ENCODE data around the gene TSSK2. TPM values are rescaled to one million over a fixed set of nuclear protein-coding genes. Genes with fewer than 3 reads are reported as not detected.
"Not testable (repeated sequence)": the region's sequence is repeated elsewhere in the genome, so short reads cannot be mapped to it uniquely, and the experiment has no call there.

The TSSK2 gene
- total RNA-seq (ENCODE audit: insufficient read depth, low replicate concordance): 1.4 TPM

GRCh38 chr22:19130959-19131684 lies at the start of gene TSSK2:
Gene TSSK2, plus strand, starts transcription at chr22:19131308. Its CDS starts 92 bp downstream, at chr22:19131400.
- no peak for DNase-seq (ENCODE audit: low spot score)

GRCh38 chr22:19081351-19081750 lies 49.8 kb upstream of the TSSK2 start:
- DNase-seq (ENCODE audit: low spot score): no peak

DNA sequence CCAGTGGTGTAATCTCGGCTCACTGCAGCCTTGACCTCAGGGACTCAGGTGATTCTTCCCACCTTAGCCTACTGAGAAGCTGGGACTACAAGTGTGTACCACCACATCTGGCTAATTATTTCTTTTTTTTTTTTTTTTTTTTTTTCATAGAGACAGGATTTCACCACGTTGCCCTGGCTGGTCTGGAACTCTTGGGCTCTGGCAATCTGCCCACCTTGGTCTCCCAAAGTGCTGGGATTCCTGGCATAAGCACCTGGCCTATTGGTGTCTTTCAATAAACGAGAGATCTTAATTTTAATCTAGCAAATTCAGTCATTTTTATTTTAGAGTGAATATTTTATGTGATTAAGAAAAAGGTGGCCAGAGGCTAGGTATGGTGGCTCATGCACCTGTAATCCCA lies 49.0 kb upstream of the TSSK2 start:
- no peak for DNase-seq (ENCODE audit: low spot score)

GRCh38 chr22:19082793-19083192 lies 48.3 kb upstream of the TSSK2 start:
- no peak for DNase-seq (ENCODE audit: low spot score)

- not testable (repeated sequence) for DNase-seq (ENCODE audit: low spot score)
Observed at GRCh38 chr22:19084126-19084525, 47.0 kb upstream of the TSSK2 start.

DNA sequence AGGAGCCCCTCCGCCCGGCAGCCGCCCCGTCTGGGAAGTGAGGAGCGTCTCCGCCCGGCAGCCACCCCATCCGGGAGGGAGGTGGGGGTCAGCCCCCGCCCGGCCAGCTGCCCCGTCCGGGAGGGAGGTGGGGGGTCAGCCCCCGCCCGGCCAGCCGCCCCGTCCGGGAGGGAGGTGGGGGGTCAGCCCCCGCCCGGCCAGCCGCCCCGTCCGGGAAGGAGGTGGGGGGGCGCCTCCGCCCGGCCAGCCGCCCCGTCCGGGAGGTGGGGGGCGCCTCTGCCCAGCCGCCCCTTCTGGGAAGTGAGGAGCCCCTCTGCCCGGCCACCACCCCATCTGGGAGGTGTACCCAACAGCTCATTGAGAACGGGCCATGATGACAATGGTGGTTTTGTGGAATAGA lies 46.5 kb upstream of the TSSK2 start:
- not testable (repeated sequence) for DNase-seq (ENCODE audit: low spot score)

- DNase-seq (ENCODE audit: low spot score): no peak
Observed at GRCh38 chr22:19085233-19085718, 45.8 kb upstream of the TSSK2 start.

DNA sequence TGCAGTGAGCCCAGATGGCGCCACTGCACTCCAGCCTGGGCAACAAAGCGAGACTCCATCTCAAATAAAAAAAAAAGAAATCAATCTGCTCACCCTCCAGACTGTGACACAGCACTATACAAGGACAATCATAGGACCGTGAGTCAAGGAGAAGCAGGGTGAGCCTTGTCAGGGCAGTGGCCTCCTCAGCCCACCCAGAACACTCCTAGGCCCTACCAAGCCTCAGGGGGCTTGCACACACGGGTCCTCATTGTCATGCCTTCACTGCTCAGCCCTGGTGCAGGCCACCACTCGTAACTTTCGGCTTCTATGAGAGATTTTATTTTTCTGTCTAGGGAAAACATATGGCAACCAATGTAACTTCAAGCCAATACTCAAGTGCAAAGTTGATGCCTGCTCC lies 44.7 kb upstream of the TSSK2 start:
- no peak for DNase-seq (ENCODE audit: low spot score)

DNA sequence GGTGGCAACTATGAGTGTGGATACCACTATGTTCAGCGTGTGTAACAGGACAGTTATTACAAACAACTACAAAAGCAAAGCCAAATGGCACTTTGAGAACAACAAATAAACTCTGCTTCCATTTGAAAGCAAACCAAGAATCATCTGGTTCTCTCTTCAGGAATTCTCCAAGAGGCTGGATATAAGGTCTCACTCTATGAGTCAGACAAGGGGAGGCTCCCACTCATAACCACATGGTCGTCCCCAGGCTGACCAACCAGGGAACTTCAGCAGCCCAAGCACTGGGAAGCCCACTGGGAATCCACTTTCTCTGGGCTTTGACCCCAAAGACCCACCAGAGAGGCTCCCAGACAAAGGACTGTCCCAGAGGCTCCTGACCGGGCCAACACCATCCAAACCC lies 44.2 kb upstream of the TSSK2 start:
- DNase-seq (ENCODE audit: low spot score): no peak

GRCh38 chr22:19088866-19089595 lies 42.1 kb upstream of the TSSK2 start:
- no peak for DNase-seq (ENCODE audit: low spot score)

- no peak for DNase-seq (ENCODE audit: low spot score)
Observed at GRCh38 chr22:19090183-19090582, 40.9 kb upstream of the TSSK2 start.

- DNase-seq (ENCODE audit: low spot score): no peak
Observed at GRCh38 chr22:19090586-19091127, 40.5 kb upstream of the TSSK2 start.

DNA sequence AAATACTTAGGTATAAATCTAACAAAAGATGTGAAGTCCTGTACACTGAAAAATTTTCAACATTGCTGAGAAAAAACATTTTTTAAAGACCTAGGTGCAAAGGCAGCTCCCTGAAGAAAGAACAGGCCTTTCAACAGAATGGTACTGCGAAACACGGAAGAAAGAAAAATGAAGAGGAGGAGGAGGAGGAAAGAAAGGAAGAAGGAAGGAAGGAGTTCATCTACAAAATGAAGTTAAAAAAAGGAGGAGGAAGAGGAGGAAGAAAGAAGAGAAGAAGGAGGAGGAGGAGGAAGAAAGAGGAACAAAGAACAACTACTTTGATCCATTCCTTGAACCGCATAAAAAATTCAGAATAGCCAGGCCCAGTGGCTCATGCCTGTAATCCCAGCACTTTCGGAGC lies 38.4 kb upstream of the TSSK2 start:
- DNase-seq (ENCODE audit: low spot score): no peak

DNA sequence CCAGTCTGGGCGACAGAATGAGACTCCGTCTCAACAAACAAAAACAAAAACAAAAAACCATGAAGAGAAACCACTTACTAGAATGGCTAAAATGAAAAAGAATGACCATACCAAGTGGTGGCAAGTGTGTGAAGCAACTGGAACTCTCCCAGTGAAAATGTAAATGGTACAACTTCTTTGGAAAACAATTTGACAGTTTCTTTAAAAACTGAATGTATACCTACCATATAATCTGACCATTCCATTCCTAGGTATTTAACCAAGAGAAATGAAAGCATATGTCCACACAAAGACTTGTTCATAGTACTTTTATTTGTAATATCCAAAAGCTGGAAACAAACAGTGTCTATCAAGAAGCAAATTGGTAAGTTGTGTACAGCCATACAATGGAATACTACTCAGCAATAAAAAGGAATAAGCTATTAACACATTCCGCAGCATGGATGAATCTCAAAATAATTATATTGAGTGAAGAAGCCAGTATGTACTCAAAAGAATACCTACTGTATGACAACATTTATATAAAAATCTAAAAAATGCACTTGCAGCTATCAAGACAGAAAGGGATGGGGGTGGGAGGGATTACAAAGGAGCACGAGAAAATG lies 36.6 kb upstream of the TSSK2 start:
- no peak for DNase-seq (ENCODE audit: low spot score)

- no peak for DNase-seq (ENCODE audit: low spot score)
Observed at GRCh38 chr22:19096555-19096954, 34.6 kb upstream of the TSSK2 start.

DNA sequence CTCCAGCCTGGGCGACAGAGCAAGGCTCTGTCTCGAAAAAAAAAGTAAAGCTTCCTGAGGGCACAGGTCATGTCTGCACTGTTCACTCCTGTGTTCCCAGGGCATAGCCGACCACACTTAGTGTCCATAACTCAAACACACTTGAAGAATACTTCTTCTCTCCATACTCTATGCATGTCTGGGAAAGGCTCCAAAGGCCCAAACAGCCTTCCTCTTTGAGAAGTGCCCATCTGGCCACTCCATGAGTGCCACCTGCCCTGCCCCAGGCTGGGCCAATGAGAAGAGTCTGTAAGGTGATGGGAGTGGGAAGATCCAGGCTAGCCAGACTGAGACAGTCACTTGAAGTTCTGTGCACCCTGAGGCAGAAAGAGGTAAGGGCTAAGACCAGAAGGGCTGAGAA lies 33.6 kb upstream of the TSSK2 start:
- no peak for DNase-seq (ENCODE audit: low spot score)

GRCh38 chr22:19098157-19098556 lies 33.0 kb upstream of the TSSK2 start:
- no peak for DNase-seq (ENCODE audit: low spot score)

DNA sequence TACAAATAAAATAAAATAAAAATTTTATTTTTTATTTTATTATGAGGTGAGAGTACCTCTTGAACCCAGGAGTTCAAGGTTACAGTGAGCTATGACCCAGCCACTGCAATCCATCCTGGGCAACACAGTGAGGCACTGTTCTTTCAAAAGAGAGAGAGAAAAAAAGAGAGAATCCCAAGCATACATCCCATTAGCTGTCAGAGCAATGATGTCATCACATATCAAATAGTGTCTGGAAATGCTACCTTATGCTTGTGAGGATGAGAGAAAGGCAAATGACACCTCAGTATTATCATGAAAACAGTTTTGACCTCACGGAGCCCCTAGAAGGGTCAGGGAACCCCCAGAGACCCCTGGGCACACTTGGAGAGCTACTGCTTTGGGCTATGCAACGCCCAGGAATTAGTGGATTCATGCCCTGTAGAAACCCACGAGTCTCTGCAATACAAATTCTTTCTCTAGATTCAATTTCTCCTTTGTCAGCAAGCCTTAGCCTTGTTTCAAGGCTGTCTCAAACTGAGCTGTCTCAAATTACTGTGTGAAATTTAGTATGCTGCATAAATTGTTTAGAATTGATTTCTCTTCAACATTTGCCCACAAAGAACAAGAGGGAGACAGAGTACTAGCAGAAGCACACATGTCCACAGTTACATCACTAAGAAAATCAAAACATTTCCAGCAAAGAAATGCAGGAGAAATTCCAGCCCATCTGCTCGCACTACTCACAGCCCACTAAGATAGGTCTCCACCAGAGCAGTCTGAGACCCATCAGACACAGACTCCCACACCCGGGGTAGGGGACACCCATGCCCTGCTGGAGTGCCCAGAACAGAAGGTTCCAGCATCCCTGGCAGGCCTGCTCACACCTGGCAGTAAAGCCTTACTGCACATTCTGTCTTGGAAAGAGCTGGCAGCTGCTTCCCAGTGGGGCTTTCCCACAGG lies 27.0 kb upstream of the TSSK2 start:
- DNase-seq (ENCODE audit: low spot score): no peak

- DNase-seq (ENCODE audit: low spot score): no peak
Observed at GRCh38 chr22:19105456-19105855, 25.7 kb upstream of the TSSK2 start.

DNA sequence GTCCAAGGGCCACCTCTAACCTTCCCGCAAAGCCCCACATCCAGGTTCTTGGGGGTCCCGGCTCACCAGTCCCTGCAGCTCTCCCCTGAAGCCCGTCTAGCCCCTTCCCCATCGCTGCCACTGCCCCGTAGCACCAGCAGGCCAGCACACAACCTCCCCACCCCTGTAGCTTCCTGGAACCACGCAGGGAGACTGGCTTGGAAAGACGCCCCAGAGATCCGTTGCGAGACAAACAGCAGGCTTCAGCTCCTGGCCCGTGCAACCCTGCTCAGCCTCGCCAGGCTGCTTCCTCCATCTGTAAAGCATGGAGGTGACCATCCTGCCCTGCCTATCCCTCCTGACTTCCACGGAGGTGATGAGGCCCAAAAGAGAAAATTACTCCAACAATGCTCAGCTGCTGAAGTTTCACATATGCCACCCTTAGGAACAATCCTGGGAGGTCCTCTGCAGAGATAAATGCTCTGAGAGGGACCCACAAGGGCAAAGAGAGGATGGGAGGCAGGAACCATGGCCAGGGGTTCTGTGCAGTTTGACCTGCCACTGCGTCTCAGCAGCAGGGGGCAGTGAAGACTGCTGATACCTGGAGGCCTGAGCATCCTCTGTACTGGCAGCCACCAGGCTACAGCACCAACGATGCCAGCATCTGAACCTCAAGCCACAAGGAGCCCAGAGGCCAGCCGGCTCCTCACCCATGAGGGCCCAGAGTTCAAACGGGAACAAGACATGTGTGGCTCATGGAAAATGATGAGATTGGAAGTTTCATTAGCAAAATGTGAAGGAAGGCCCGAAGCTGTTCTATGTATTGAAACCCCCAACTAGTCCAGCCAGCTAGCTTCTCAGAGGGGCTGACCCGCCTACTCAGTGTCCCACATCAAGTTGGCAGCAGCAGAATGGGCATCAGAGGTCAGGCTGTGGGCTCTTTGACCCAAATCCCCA lies 25.0 kb upstream of the TSSK2 start:
- DNase-seq (ENCODE audit: low spot score): no peak
